Central memory CD4-positive, alpha-beta T cell (primary cell): ENCODE data around the gene MARK3.

ENCODE experiments used
- DNase-seq: peaks from one replicate; pipeline ENCODE4 v3.0.0; 2022

Gene MARK3

GRCh38 chr14:103396463-103396862 is 11.2 kb downstream of the MARK3 start:
- DNase-seq = no peak

DNA sequence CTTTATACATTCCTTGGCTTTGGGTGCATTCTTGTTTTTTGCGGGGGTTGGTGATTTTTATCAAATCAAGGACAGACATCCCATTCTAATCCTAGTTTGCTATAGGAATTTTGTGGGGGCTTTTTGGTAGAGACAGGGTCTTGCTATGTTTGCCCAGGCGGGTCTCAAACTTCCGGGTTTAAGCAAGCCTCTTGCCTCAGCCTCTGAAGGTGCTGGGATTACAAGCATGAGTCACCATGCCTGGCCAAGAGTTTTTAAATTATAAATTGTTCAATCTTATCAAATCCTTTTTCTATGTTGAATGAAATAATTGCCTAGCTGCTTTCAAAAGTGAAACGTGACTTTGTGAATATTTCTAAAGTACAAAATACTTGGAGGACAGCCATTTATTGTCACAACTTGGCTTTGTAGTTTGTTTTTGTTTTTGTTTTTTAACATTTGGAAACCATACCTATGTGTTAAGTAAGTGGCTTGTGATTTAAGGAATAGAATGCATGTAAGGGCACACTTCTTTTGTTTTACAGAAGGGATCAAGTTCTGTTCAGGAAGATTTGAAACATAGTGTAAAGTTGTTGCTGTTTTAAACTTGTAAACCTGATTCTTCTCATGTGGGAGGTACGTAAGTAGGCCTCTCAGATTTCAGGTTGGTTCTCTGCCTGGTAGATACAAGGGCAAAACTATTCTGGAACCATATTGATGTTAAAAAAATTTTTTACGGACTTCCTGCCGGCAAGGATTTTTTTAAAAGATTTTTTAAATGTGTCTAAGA is 13.4 kb downstream of the MARK3 start:
- no peak for DNase-seq

GRCh38 chr14:103400537-103400936 is 15.3 kb downstream of the MARK3 start:
- DNase-seq = no peak

DNA sequence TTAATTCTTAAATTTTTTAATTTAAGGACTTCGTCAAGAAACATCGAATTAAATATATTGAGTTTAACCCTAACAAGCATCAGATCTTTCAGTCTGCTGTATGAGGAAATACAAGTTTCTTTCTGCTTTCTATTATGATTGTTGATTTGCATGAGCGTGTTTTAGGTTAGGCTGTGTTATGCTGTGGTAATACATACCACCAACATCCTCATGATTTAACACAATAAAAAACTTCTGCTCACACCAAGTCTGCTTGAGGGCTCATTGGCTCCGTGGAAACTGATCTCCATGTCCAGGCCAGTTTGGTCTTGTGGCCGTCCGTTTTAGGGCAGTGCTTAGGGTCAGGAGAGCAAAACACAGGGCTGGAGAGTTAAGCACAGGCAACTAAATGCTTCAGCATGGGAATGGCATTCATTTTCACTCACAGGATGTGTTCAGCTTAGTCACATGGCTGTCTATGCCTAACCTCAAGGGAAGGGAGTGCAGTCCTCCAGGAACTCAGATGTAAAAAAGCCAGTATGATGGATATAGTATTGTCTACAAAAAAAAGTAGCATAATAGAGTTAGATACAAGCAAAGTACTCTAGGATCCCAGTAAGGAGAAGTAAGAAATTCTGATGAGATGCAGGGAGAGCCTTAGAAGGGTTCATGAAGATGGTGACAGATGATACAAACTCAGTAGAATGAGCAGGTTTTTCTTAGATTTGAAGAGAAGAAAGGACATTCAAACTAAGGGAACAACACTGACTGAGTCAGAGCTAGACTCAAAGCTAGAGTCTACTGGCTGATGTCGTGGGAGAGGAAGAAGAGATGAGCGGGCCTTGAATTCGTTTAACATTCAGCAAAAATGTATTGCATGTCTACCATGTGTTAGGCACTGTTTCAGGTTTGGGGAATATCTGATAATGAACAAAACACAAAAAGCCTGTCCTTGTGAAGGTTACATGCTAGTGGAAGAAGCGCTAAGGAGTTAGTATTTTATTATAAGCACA is 16.3 kb downstream of the MARK3 start:
- no peak for DNase-seq

DNA sequence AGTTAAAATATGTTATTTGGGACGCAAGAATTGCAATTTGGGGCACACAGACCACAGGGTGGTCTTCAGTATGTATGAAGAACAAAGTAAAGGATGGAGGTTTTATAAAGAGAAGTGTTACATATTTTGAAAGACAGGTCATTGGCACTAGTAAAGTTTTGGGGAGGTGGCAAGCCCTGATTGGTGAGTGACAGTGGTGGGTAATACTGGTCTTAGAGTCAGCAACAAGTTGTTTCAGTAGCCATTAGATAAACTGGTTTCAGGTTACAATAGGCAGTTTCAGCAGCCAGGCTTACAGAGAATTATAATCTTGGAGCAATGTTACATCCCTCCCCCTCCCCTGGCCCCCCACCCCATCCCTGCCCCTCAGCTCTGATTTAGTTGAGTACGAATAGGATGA is 17.5 kb downstream of the MARK3 start:
- DNase-seq = no peak

DNA sequence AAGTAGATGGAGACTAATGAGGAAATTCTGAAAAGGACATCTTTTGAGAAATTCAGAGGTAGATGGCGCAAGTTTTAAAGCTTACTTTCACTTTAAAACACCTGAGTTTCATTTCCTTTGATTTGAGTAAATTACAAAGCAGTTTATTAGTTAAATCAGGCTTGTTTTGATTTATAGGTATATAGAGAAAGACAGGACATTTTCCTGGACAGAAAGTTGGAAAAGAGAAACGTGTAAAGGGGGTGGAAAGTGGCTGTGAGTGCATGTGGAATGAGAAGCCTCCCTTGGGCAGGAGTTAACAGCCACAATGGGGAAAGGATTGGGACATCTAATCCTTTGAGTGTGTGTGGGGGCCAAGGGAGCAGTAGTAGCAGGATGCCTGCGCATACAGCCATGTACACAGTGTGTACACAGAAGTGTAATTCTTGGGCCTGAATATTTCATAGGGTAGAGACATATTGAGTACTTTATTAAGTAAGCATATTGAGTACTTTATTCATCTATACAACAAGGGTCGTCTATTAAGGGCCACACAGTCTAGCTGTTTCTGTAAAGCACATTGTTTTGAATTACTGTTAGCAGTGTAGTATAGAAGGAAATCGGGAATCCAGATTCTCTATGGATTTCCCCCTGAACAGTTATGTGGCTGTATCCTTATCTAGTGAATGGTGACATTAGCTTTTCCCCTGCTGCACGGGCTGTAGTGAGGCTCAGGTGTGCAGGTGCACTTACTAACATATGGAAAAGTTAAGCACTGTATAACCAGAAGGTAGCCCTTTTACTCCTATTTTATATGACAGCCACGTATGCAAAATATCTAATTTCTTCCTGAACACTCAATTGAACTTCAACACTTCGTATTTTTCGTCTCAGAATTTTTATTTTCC is 19.1 kb downstream of the MARK3 start:
- DNase-seq = no peak

- no peak for DNase-seq
Measured at GRCh38 chr14:103404920-103405319, 19.7 kb downstream of the MARK3 start.

DNA sequence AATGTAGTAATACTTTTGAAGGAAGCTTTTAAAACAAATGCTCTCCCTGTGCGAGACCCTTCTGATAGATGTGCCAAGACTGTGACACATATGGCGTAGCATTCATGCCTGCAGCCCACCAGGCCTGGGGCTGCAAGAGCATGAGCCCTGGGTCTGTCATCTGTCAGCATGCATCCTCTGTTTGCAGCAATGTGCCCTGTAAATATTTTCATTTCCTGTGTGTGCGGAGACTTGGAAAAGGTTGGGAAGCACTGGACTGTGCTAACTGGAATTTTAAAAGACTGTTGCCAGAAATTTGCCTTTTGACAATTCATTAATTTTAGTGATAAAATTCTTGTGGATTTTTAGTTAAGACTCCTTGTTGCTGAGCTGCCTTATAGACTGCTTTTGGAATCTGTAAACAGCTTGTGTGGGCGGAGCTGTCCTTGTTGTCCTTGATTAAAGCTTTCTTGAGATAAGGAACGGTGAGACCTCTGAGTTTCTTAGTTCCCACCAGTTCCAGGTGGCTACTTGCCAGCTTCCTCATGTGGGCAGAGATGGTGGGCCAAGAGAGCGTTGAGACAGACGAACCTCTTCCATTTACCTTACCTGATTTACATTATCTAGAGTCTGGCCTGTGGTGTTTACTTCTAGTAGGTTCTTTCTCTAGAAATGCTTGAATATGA is 23.4 kb downstream of the MARK3 start:
- DNase-seq = no peak

DNA sequence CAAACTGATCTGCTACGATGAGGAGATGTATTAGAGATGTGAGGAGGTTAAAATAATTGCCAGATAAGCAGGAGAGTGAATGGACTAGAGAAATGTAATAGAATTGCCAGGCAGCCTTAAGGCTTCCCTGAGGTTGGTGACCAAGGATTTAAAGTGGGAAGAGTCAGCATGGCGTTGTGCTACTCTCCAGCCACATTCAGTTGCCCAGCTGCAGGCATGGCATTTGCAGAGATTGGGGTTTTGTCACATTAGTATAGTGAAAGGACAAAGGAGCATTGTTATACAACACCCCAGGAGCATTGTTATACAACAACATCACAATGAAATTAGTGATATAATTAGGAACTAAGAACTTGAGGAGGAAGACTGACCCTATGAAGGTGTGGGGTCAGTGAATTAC is 31.7 kb downstream of the MARK3 start:
- no peak for DNase-seq

DNA sequence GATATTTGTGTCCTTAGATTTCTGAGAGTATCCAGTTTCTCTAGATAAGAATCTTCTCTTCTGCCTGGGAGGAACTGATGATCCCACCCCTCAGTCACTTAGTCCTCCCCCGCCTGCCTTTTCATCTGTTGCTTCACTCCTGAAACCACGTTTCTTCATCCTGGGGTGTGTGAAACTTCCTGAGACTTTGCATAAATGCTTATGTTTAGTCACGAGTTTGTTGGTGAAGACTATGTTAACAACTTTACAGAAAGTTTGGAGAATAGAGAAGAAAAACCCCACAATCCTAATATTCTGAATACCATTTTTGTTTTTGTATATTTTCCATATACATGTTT is 33.2 kb downstream of the MARK3 start:
- DNase-seq = no peak

- DNase-seq = no peak
Measured at GRCh38 chr14:103421556-103421955, 36.3 kb downstream of the MARK3 start.

GRCh38 chr14:103423050-103423461 is 37.8 kb downstream of the MARK3 start:
- DNase-seq = no peak

DNA sequence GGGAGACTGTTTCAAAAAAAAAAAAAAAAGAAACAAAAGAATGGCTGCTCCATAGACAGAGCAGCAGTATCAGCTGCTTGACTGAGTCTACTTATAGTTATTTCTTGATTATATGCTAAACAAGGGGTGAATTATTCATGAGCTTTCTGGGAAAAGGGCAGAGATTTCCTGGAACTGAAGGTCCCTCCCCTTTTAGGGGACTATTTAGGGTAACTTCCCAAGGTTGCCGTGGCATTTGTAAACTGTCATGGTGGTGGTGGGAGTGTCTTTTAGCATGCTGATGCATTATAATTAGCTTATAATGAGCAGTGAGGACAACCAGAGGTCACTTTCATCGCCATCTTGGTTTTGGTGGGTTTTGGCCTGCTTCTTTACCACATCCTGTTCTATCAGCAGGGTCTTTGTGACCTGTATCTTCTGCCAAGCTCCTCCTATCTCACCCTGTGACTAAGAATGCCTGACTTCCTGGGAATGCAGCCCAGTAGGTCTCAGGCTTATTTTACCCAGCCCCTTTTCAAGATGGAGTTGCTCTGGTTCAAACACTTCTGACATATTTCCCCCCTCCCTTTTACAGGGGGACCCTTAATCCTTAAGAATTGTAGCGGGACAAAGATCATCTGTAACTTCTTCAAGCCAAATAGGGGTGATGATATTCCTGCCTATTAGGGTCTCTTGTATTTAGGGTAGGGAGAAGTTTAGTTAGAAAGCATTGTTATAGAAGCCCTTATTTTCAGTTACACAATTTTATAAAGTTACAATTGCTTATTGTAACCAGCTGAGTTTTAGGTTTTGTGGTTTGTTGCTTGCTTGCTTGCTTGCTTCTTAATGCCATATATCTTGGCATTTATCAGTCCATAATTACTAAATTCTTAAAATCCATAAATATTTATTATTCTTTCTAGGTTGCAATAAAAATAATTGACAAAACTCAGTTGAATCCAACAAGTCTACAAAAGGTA is 42.5 kb downstream of the MARK3 start:
- peak; percentile 3 for DNase-seq

DNA sequence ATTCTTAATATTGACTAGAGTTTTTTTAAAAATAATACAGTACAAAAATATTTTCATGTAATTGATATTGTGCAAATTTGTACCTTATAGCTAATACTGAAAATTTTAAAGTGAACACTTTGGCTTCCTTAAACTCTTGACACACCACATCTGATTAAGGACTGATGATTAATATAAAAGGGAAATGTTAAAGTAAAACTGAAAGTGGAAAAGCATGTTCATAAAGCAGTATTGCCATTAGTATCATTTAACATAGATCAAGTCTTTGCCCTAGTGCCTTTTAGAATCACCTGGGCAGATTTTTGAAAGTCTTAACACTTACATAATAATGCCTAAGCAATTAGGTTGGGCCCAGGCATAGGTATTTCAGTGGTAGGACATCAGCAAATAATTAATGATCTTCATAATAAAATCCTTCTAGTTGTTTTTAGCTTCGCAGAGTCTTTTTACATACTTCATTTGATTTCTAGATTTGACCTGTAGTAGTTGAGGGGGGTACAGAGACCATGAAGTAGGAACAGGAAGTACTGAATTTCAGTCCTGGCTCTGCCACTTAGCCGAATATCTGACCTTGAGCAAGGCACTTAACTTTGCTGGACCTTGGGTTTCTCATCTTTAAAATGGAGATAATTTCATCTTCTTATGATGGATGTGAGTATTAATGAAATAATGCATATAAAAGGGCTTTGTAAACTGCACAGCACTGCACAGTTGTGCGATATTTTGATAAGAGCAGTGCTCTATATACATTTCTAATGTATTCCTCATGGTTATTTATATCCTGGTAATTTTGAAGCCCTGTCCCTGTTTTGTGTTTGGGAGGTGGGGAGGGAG is 43.7 kb downstream of the MARK3 start:
- DNase-seq = no peak

DNA sequence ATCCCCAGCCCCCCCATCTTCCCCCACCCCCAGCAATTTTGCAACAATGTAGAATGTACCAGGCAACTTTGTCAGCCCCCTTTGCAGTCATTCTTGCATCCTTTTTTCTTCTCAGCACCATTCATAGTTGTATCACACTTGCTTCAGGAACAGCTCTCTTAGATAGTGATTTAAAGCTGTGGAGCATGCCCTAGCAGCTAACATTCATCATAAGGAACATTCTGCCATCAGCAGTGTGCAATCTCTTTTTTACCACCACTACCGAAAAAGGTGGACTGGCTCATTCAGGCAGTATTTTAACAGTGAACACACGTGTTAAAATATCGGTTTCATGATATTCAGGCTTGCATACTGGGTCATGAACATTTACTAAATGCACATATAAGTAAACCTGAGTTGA is 45.1 kb downstream of the MARK3 start:
- no peak for DNase-seq

DNA sequence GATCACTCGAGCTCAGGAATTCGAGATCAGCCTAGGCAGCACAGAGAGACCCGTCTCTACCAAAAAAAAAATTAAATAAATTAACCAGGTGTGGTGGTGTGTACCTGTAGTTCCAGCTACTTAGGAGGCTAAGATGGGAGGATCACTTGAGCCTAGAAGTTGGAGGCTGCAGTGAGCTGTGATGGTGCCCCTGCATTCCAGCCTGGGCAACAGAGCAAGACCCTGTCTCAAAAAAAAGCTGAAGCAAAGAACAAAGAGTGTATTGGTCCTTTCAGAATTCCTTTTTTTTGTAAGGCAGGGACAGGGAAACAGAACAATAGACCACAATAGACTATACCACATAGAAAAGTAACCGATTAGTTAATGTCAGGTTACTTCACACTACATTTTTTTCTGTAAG is 47.4 kb downstream of the MARK3 start:
- DNase-seq = no peak

DNA sequence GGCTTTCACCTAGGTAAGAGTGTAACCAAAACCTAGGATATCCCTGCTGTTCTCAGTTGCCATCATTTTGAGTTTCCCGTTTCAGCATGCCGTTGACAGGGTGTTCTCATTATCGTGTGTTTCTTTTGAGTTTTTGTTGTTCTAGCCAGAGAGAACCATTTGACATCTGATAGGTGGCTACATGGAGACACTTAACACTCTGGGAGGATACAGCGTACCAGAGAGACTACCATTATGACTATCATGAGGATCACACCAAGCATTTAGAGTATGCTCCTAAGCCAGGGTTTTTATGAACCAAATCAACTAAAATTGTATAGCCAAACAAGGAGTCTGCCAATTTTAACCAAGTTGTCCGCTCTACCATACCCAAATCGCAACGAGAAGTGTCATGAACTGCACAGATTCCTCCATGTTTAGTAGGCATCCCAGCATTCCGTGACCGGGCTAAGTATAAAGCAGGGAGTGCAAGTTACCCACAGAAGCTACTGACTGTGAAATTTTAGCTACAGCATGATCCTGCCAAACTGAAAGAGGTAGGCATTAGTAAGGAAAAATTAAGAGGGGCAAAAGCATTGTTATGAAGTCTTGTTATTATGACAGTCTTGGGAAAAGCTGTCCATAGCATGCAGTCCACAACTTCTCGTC is 48.8 kb downstream of the MARK3 start:
- no peak for DNase-seq

DNA sequence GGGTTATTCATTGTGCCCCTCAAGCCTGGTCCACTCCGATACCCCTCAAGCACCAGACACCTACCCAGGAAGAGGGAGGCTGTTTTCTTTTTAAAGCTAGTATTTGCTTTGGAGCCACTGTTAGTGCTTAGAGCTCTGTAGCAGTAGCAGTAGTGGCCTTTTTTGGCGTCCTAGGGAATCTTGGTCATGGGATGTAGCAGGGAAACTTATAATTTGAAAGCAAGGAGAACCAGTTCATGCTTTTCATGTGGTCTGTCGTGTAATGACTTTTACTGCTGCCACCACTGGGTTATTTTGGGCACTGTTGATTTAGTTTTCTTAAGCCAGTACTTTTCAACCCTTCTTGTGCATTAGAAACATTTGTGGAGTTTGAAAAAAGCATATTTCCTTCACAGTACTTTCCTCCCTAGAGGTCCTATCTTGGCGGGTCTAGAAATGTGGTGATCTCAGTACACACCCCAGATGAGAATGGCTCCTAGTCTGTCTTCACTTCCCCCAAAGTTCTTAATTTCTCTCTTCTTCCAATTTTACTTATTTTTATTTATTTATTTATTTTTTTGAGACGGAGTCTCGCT is 49.7 kb downstream of the MARK3 start:
- DNase-seq = no peak

- no peak for DNase-seq
Measured at GRCh38 chr14:103436533-103436932, 51.3 kb downstream of the MARK3 start.
